ENCODE measurements around the gene IZUMO4.
"Not testable (repeated sequence)": the region's sequence is repeated elsewhere in the genome, so short reads cannot be mapped to it uniquely, and the experiment has no call there.

GRCh38 chr19:2128252-2128651 lies 31.5 kb downstream of the IZUMO4 start:
- not testable (repeated sequence) for TF ChIP-seq CTCF (IDR thresholded peaks at IDR 0.05; ENCODE audit: low read depth, low read length, missing input control); SP1 (IDR thresholded peaks at IDR 0.05); RAD21 (IDR thresholded peaks at IDR 0.05)
- TF ChIP-seq, protein P1, sequence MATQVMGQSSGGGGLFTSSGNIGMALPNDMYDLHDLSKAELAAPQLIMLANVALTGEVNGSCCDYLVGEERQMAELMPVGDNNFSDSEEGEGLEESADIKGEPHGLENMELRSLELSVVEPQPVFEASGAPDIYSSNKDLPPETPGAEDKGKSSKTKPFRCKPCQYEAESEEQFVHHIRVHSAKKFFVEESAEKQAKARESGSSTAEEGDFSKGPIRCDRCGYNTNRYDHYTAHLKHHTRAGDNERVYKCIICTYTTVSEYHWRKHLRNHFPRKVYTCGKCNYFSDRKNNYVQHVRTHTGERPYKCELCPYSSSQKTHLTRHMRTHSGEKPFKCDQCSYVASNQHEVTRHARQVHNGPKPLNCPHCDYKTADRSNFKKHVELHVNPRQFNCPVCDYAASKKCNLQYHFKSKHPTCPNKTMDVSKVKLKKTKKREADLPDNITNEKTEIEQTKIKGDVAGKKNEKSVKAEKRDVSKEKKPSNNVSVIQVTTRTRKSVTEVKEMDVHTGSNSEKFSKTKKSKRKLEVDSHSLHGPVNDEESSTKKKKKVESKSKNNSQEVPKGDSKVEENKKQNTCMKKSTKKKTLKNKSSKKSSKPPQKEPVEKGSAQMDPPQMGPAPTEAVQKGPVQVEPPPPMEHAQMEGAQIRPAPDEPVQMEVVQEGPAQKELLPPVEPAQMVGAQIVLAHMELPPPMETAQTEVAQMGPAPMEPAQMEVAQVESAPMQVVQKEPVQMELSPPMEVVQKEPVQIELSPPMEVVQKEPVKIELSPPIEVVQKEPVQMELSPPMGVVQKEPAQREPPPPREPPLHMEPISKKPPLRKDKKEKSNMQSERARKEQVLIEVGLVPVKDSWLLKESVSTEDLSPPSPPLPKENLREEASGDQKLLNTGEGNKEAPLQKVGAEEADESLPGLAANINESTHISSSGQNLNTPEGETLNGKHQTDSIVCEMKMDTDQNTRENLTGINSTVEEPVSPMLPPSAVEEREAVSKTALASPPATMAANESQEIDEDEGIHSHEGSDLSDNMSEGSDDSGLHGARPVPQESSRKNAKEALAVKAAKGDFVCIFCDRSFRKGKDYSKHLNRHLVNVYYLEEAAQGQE (IDR thresholded peaks at IDR 0.05) = not testable (repeated sequence)

All from liver (tissue), 3 donors.